ENCODE measurements around the gene LRFN5.

DNA sequence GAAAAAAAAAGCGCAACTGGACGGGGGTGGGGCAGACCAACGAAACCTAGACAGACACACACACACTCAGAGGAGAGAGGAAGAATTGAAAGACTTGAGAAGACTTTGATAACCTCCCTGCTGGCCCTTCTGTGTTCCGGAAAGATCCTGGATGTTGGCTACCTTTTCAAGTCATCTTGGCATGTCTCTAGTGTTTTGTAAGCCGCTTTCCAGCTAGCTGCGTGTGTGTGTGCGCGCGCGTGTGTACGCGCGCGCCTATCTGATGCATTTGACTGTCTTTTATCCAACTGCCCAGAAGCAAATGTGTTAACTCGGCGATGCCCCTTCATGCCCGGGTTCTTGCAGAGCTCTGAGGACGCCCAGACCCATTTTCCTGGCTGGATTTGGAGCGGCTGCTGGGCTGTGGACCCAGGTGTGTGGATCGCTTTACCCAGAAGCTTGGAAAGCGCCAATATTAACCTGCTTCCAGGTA, 664 bp downstream of the LRFN5 start:
- TF ChIP-seq BHLHE40 (IDR thresholded peaks at IDR 0.05; ENCODE audit: borderline replicate concordance in 1 of 2, low read depth in 2 of 2, low read length in 1 of 2) (no peak), HDAC6 (IDR thresholded peaks at IDR 0.05; ENCODE audit: unreplicated experiment) (no peak), POLR2A (IDR thresholded peaks at IDR 0.05; ENCODE audit: low read depth, low read length) (no peak), CTCF (IDR thresholded peaks at IDR 0.05 in 2 of 3, conservative IDR thresholded peaks at IDR 0.05 in 1 of 3; ENCODE audit: control insufficient read depth in 2 of 3, extremely low read depth in 1 of 3, insufficient read depth in 1 of 3, low read depth in 3 of 3, low read length in 3 of 3) (no peak), EP300 (IDR thresholded peaks at IDR 0.05; ENCODE audit: borderline replicate concordance in 1 of 2, control insufficient read depth in 1 of 2, low read depth in 2 of 2, low read length in 2 of 2) (no peak), CHD1 (IDR thresholded peaks at IDR 0.05; ENCODE audit: low read depth, low read length) (no peak), RAD21 (IDR thresholded peaks at IDR 0.05; ENCODE audit: insufficient read depth, low read depth, low read length) (no peak), ZNF24 (IDR thresholded peaks at IDR 0.05) (no peak), GABPA (IDR thresholded peaks at IDR 0.05; ENCODE audit: low read depth) (no peak)

Data from GM12878 (cell line).